HCT116 (cell line): ENCODE measurements around the gene MFAP3L. TPM values are rescaled to one million over a fixed set of nuclear protein-coding genes. Genes with fewer than 3 reads are reported as not detected.

Source experiments
- ATAC-seq: fragments of 200-7000 bp; cut with Tn5 transposase; 2 replicates; pipeline ENCODE4 v1.9.1; 2020; ENCODE audit warnings: mild to moderate bottlenecking, moderate library complexity
- BruUV-seq: library from RNA; stranded (reverse); fragments of 400-500 nt; replicated peaks from 2 replicates; lab custom pipeline; 2021; lab: Mats Ljungman, UMichigan
- CTCF ChIA-PET: fragments of 300-600 bp; sonication (Branson Sonifier 250); formaldehyde crosslinking; loops from one replicate; lab custom pipeline; 2021; ENCODE audit warnings: antibody characterized with exemption; lab: Charles Lee
- POLR2A ChIA-PET: fragments of 300-600, 350-600 bp; sonication (Branson Sonifier 250); formaldehyde crosslinking; loops from one replicate; lab custom pipeline; 2021; ENCODE audit warnings: antibody characterized with exemption; lab: Charles Lee
- RAD21 ChIA-PET, 2 experiments: fragments of 300-600 bp; sonication (Branson Sonifier 250); formaldehyde crosslinking; loops; one replicate each; lab custom pipeline; 2023; ENCODE audit warnings: low total read pairs in 2 of 2; ENCODE audit not compliant: uncharacterized antibody in 2 of 2, unreplicated experiment in 2 of 2, low non-redundant PET in 1 of 2; lab: Charles Lee
- DNase-seq: peaks from one replicate; pipeline ENCODE4 v3.0.0-alpha.2; 2010; ENCODE audit warnings: low read depth, low spot score
- H2AFZ ChIP-seq: fragments of 200-600 bp; shearing (Covaris generic), sonication (generic); 2 replicates; pipeline ENCODE4 v1.6.1; 2017; ENCODE audit warnings: low read depth, mixed run types, mixed read lengths, antibody characterized with exemption, low read length; ENCODE audit not compliant: poor library complexity, severe bottlenecking
- H3K27ac ChIP-seq: 2 replicates; pipeline ENCODE4 v1.5.1; 2012; ENCODE audit warnings: low read depth, low read length
- H3K27me3 ChIP-seq: fragments of 200-600 bp; sonication (generic); 2 replicates; pipeline ENCODE4 v1.6.1; 2016; ENCODE audit warnings: mixed run types, low read length, mixed read lengths; ENCODE audit not compliant: insufficient read depth
- H3K36me3 ChIP-seq, 2 experiments: fragments of 200-500 bp in 1 of 2; fragments of 200-600 bp in 1 of 2; sonication (Bioruptor generic) in 1 of 2; sonication (generic) in 1 of 2; 2 replicates each; pipeline versions ENCODE4 v1.5.1 to v1.6.1; 2014 to 2016; ENCODE audit warnings: low read length in 2 of 2, inconsistent platforms in 1 of 2, mixed read lengths in 1 of 2, mixed run types in 1 of 2; ENCODE audit not compliant: insufficient read depth in 2 of 2, control insufficient read depth in 1 of 2
- H3K4me1 ChIP-seq, 2 experiments: fragments of 200-600 bp in 1 of 2; sonication (generic) in 1 of 2; 2 replicates each; pipeline versions ENCODE4 v1.5.1 to v1.6.1; 2012 to 2017; ENCODE audit warnings: low read length in 2 of 2, inconsistent platforms in 1 of 2, mild to moderate bottlenecking in 1 of 2, mixed read lengths in 1 of 2, mixed run types in 1 of 2, moderate library complexity in 1 of 2; ENCODE audit not compliant: insufficient read depth in 2 of 2, control insufficient read depth in 1 of 2
- H3K4me2 ChIP-seq: fragments of 200-600 bp; sonication (generic); 2 replicates; pipeline ENCODE4 v1.6.1; 2017; ENCODE audit warnings: mixed run types, low read length, mixed read lengths
- H3K4me3 ChIP-seq, 2 experiments: fragments of 200-600 bp in 1 of 2; sonication (generic) in 1 of 2; replicated peaks in 1 of 2; 2 replicates each; pipeline ENCODE4 v1.5.1; 2011 to 2016; ENCODE audit warnings: low read length in 2 of 2, control low read depth in 1 of 2, low read depth in 1 of 2, mild to moderate bottlenecking in 1 of 2, mixed read lengths in 1 of 2, mixed run types in 1 of 2
- H3K79me2 ChIP-seq: fragments of 200-600 bp; sonication (generic); 2 replicates; pipeline ENCODE4 v1.6.1; 2017; ENCODE audit warnings: mild to moderate bottlenecking, mixed run types, low read length, moderate library complexity, mixed read lengths; ENCODE audit not compliant: insufficient read depth
- H3K9ac ChIP-seq: fragments of 200-600 bp; sonication (generic); 2 replicates; pipeline ENCODE4 v1.6.1; 2016; ENCODE audit warnings: low read length, mixed read lengths
- H3K9me2 ChIP-seq: fragments of 200-600 bp; sonication (generic), shearing (Covaris generic); 2 replicates; pipeline ENCODE4 v1.6.1; 2017; ENCODE audit warnings: mixed run types, mild to moderate bottlenecking, moderate library complexity; ENCODE audit not compliant: insufficient read depth
- H3K9me3 ChIP-seq, 2 experiments: fragments of 200-500 bp in 1 of 2; fragments of 200-600 bp in 1 of 2; sonication (Bioruptor generic) in 1 of 2; sonication (generic) in 1 of 2; 2 replicates each; pipeline ENCODE4 v1.6.1; 2014 to 2017; ENCODE audit warnings: low read length in 2 of 2, mixed read lengths in 2 of 2, inconsistent platforms in 1 of 2, low read depth in 1 of 2, mild to moderate bottlenecking in 1 of 2, mixed run types in 1 of 2, moderate library complexity in 1 of 2; ENCODE audit not compliant: control insufficient read depth in 1 of 2, insufficient read depth in 1 of 2
- H4K20me1 ChIP-seq: fragments of 200-600 bp; sonication (generic), shearing (Covaris generic); 2 replicates; pipeline ENCODE4 v1.6.1; 2017; ENCODE audit warnings: mixed run types, mild to moderate bottlenecking, moderate library complexity; ENCODE audit not compliant: insufficient read depth
- CBX3 ChIP-seq: IDR thresholded peaks from 2 replicates; pipeline ENCODE4 v1.6.1; 2012; ENCODE audit warnings: low read depth
- CEBPB ChIP-seq: IDR thresholded peaks from 2 replicates; pipeline ENCODE4 v1.6.1; 2012; ENCODE audit warnings: low read depth
- EZH2 ChIP-seq: fragments of 200-600 bp; sonication (generic); IDR thresholded peaks from 2 replicates; pipeline ENCODE4 v1.6.1; 2017; ENCODE audit warnings: antibody characterized with exemption, mixed run types
- JUND ChIP-seq: IDR thresholded peaks from 2 replicates; pipeline ENCODE4 v1.6.1; 2012
- MAX ChIP-seq: IDR thresholded peaks from 2 replicates; pipeline ENCODE4 v1.6.1; 2012
- POLR2A ChIP-seq: IDR thresholded peaks from 2 replicates; pipeline ENCODE4 v1.7.0; 2011; ENCODE audit warnings: borderline replicate concordance; ENCODE audit not compliant: insufficient read depth, insufficient read length; ENCODE audit errors: extremely low read depth
- YY1 ChIP-seq: IDR thresholded peaks from 2 replicates; pipeline ENCODE4 v1.6.1; 2011; ENCODE audit warnings: low read length, low read depth, moderate library complexity, mild to moderate bottlenecking; ENCODE audit not compliant: insufficient replicate concordance; ENCODE audit errors: extremely low read depth
- ZBTB33 ChIP-seq: IDR thresholded peaks from 2 replicates; pipeline ENCODE4 v1.6.1; 2011; ENCODE audit warnings: mild to moderate bottlenecking, low read length, moderate library complexity; ENCODE audit not compliant: insufficient replicate concordance; ENCODE audit errors: extremely low read depth
- ZNF274 ChIP-seq: fragments of 200-500 bp; sonication (Bioruptor generic); IDR thresholded peaks from 2 replicates; pipeline ENCODE4 v1.6.1; 2014; ENCODE audit warnings: mild to moderate bottlenecking, low read depth, low read length, inconsistent platforms
- intact Hi-C: fragments of 100-400 bp; cut with micrococcal nuclease; formaldehyde crosslinking; loops from 2 replicates; pipeline ENCODE4 v1.10.0; 2022
- total RNA-seq: library from RNA; stranded (reverse); gene quantifications from one replicate; pipeline ENCODE4 v1.2.1, GENCODE V29; 2021; ENCODE audit not compliant: unreplicated experiment

MFAP3L gene
- total RNA-seq, 1 experiment from 2014 or later: 8.4 TPM

DNA sequence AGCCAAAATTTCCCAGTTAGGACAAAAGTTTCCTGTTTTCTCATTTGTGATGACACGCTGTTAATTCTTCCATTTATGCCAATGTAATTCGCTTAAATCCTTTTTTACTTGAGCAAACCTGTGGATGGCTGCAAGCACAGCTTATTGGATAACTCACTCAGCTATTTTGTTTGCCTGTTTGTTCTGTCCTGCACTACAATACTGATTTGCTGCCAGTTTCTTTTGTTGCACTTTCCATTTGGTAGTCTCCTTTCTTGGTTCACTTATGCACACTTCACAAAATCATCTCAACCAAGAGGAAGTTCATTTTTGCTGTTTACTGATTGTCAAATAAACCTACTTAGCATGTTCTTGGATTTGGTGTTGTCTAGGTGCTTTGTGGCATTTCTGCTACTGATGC lies 40.3 kb downstream of the MFAP3L start:
- no peaks in the 10 kb centered on the region for H3K27me3 ChIP-seq
- no peak overlapping the region for H2AFZ ChIP-seq
- no TSS peak for BruUV-seq
- no peaks in the 10 kb centered on the region for H4K20me1 ChIP-seq
- no peak overlapping the region for H3K4me3 ChIP-seq
- CTCF ChIA-PET: no interaction called here
- H3K4me2 ChIP-seq: no peak overlapping the region
- H3K79me2 ChIP-seq: no peaks in the 10 kb centered on the region
- no peak for ATAC-seq
- no peak for DNase-seq
- no peak overlapping the region for H3K9ac ChIP-seq
- TF ChIP-seq ZNF274: no peak
- TF ChIP-seq ZBTB33: no peak
- TF ChIP-seq JUND: no peak
- TF ChIP-seq, all 23 proteins: peak for 0
- intact Hi-C loops: no loop called here
- H3K9me3 ChIP-seq: no peaks in the 10 kb centered on the region
- RAD21 ChIA-PET: no interaction called here
- no peaks in the 10 kb centered on the region for H3K9me2 ChIP-seq
- no peak overlapping the region for H3K27ac ChIP-seq
- POLR2A ChIA-PET: no interaction called here
- no peaks in the 10 kb centered on the region for H3K4me1 ChIP-seq
- H3K36me3 ChIP-seq: no peaks in the 10 kb centered on the region

- POLR2A ChIA-PET: no interaction called here
- Histone ChIP-seq H3K79me2 (no peaks in the 10 kb centered on the region), H4K20me1 (no peaks in the 10 kb centered on the region), H3K9me3 (no peaks in the 10 kb centered on the region), H3K4me2 (no peak overlapping the region), H3K36me3 (no peaks in the 10 kb centered on the region)
- RAD21 ChIA-PET: no interaction called here
- intact Hi-C loops: no loop called here
- TF ChIP-seq MAX (no peak), EZH2 (no peak), YY1 (no peak), POLR2A (no peak), ZBTB33 (no peak), CBX3 (no peak), CEBPB (no peak)
- TF ChIP-seq, all 23 proteins: peak for 0
- CTCF ChIA-PET: no interaction called here
- no peak for DNase-seq
- no peaks in the 10 kb centered on the region for H3K4me1 ChIP-seq
- no peak overlapping the region for H2AFZ ChIP-seq
- BruUV-seq: no TSS peak
- H3K9me2 ChIP-seq: no peaks in the 10 kb centered on the region
- no peak overlapping the region for H3K27ac ChIP-seq
- H3K27me3 ChIP-seq: no peaks in the 10 kb centered on the region
- H3K9ac ChIP-seq: no peak overlapping the region
- ATAC-seq: no peak
- H3K4me3 ChIP-seq: no peak overlapping the region
Observed at GRCh38 chr4:169984745-169985144, 41.5 kb downstream of the MFAP3L start.
